ENCODE measurements around the gene PGK1.
"Not testable (repeated sequence)": the region's sequence is repeated elsewhere in the genome, so short reads cannot be mapped to it uniquely, and the experiment has no call there.

The PGK1 gene

DNA sequence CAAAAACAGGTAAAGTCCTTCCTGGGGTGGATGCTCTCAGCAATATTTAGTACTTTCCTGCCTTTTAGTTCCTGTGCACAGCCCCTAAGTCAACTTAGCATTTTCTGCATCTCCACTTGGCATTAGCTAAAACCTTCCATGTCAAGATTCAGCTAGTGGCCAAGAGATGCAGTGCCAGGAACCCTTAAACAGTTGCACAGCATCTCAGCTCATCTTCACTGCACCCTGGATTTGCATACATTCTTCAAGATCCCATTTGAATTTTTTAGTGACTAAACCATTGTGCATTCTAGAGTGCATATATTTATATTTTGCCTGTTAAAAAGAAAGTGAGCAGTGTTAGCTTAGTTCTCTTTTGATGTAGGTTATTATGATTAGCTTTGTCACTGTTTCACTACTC lies 21.7 kb downstream of the PGK1 start:
- H3K4me1 ChIP-seq (ENCODE audit: control insufficient read depth, low read depth, low read length); H3K56ac ChIP-seq (ENCODE audit: low read length); H3K4me3 ChIP-seq (ENCODE audit: low read length); H3K9ac ChIP-seq (ENCODE audit: low read length); H3K27ac ChIP-seq (ENCODE audit: low read depth, low read length); H4K5ac ChIP-seq (ENCODE audit: low read length); H3K79me1 ChIP-seq (ENCODE audit: low read length); H3K27me3 ChIP-seq (ENCODE audit: insufficient read depth, low read length, poor library complexity); DNase-seq; H3K79me2 ChIP-seq (ENCODE audit: control insufficient read depth, insufficient read depth, low read length); H2AK5ac ChIP-seq (ENCODE audit: low read length); H3K4ac ChIP-seq (ENCODE audit: low read depth, low read length); H2BK120ac ChIP-seq (ENCODE audit: low read depth, low read length); H3K4me2 ChIP-seq (ENCODE audit: low read length); H2BK5ac ChIP-seq (ENCODE audit: low read length); H3K23ac ChIP-seq (ENCODE audit: low read length); H2BK15ac ChIP-seq (replicated peaks; ENCODE audit: low read depth); H3K18ac ChIP-seq (ENCODE audit: low read length); H4K8ac ChIP-seq (ENCODE audit: low read depth, low read length); H3K36me3 ChIP-seq (ENCODE audit: control insufficient read depth, insufficient read depth, low read length): not testable (repeated sequence)

DNA sequence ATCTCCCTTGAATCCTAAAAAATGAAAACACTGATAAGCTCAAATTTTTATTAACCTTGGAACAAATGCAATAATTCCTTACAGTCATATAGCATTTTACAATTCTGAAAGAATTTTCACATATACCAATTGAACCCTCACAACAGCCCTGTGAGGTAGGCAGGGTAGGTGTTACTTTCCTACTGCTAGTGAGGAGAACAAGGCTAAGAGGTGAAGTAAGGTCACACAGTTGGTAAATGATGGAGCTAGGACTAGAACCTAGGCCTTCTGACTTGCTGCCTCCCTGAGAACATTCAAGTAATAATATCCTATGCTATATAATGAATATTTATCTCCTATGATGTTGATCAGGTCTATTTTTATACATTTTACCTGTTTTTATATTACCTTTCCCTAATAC lies 25.7 kb downstream of the PGK1 start:
- no peak overlapping the region for H3K27ac ChIP-seq (ENCODE audit: low read depth, low read length)
- no peak overlapping the region for H3K4ac ChIP-seq (ENCODE audit: low read depth, low read length)
- no peak overlapping the region for H3K4me2 ChIP-seq (ENCODE audit: low read length)

DNA sequence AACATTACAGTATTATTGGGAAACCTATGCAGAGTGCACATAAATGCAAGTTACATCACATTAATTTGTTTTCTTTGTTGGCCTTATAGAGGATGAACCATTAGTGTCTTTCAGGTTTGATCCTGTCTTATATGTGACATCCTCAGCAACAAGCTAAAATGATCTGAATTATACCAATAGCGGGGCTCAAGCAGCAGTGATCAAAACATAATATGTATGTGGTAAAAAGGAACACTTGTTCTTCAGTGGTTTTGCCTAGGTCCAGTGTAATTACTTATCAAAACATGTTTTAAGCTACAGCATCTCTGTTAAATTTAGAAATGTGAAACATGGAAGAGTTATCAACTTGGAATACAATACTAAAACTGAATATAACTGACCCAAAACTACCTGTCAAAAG lies 26.3 kb downstream of the PGK1 start:
- Histone ChIP-seq H3K4me1 (ENCODE audit: control insufficient read depth, low read depth, low read length) (no peaks in the 10 kb centered on the region), H2BK15ac (replicated peaks; ENCODE audit: low read depth) (no peak overlapping the region), H3K18ac (ENCODE audit: low read length) (no peak overlapping the region), H3K23ac (ENCODE audit: low read length) (no peak overlapping the region), H4K5ac (ENCODE audit: low read length) (no peak overlapping the region), H3K4me3 (ENCODE audit: low read length) (no peak overlapping the region), H2BK120ac (ENCODE audit: low read depth, low read length) (no peak overlapping the region), H3K4me2 (ENCODE audit: low read length) (no peak overlapping the region), H4K8ac (ENCODE audit: low read depth, low read length) (no peak overlapping the region), H3K56ac (ENCODE audit: low read length) (no peak overlapping the region), H3K79me1 (ENCODE audit: low read length) (no peaks in the 10 kb centered on the region), H3K9ac (ENCODE audit: low read length) (no peak overlapping the region), H3K4ac (ENCODE audit: low read depth, low read length) (no peak overlapping the region), H3K27me3 (ENCODE audit: insufficient read depth, low read length, poor library complexity) (no peaks in the 10 kb centered on the region), H3K79me2 (ENCODE audit: control insufficient read depth, insufficient read depth, low read length) (no peaks in the 10 kb centered on the region), H2AK5ac (ENCODE audit: low read length) (no peak overlapping the region), H3K36me3 (ENCODE audit: control insufficient read depth, insufficient read depth, low read length) (no peaks in the 10 kb centered on the region), H3K27ac (ENCODE audit: low read depth, low read length) (no peak overlapping the region), H2BK5ac (ENCODE audit: low read length) (no peak overlapping the region)
- no peak for DNase-seq
- WGBS (ENCODE audit: extremely low coverage, insufficient coverage, low lambda C conversion rate) = no CpG with 5 or more reads among the region's 1 CpG

More for the DNA sequence above, 25.7 kb downstream of the PGK1 start:
- no peak overlapping the region for H4K5ac ChIP-seq (ENCODE audit: low read length)
- no peak overlapping the region for H2BK15ac ChIP-seq (replicated peaks; ENCODE audit: low read depth)
- H3K4me1 ChIP-seq (ENCODE audit: control insufficient read depth, low read depth, low read length) = no peaks in the 10 kb centered on the region
- H3K56ac ChIP-seq (ENCODE audit: low read length) = no peak overlapping the region
- H3K9ac ChIP-seq (ENCODE audit: low read length) = no peak overlapping the region
- no peak overlapping the region for H4K8ac ChIP-seq (ENCODE audit: low read depth, low read length)
- no peak overlapping the region for H2BK120ac ChIP-seq (ENCODE audit: low read depth, low read length)
- H3K23ac ChIP-seq (ENCODE audit: low read length) = no peak overlapping the region
- no peak overlapping the region for H3K18ac ChIP-seq (ENCODE audit: low read length)
- H3K79me2 ChIP-seq (ENCODE audit: control insufficient read depth, insufficient read depth, low read length) = no peaks in the 10 kb centered on the region
- no peaks in the 10 kb centered on the region for H3K79me1 ChIP-seq (ENCODE audit: low read length)
- H3K27me3 ChIP-seq (ENCODE audit: insufficient read depth, low read length, poor library complexity) = no peaks in the 10 kb centered on the region
- no peak overlapping the region for H2BK5ac ChIP-seq (ENCODE audit: low read length)
- no peak overlapping the region for H2AK5ac ChIP-seq (ENCODE audit: low read length)
- H3K36me3 ChIP-seq (ENCODE audit: control insufficient read depth, insufficient read depth, low read length) = no peaks in the 10 kb centered on the region
- H3K4me3 ChIP-seq (ENCODE audit: low read length) = no peak overlapping the region
- DNase-seq = no peak

DNA sequence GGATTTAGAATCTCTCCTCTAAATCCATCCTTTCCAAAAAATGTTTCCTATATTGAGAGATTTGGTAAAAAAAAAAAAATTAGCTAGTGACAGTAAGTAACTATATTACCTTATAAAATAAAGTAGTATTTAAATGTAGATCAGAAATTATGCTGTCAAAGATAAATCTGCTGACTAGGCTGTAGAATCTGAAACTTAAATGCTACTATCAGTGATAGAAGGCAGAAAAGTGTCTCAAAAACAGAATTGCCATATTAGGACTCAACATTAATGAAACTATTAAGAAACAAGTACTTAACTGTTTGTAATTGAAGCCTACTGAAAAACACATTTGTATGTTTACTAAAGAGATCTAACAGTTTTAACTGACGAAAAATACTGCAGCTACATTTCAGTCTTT lies 27.1 kb downstream of the PGK1 start:
- H3K36me3 ChIP-seq (ENCODE audit: control insufficient read depth, insufficient read depth, low read length) = no peaks in the 10 kb centered on the region

DNA sequence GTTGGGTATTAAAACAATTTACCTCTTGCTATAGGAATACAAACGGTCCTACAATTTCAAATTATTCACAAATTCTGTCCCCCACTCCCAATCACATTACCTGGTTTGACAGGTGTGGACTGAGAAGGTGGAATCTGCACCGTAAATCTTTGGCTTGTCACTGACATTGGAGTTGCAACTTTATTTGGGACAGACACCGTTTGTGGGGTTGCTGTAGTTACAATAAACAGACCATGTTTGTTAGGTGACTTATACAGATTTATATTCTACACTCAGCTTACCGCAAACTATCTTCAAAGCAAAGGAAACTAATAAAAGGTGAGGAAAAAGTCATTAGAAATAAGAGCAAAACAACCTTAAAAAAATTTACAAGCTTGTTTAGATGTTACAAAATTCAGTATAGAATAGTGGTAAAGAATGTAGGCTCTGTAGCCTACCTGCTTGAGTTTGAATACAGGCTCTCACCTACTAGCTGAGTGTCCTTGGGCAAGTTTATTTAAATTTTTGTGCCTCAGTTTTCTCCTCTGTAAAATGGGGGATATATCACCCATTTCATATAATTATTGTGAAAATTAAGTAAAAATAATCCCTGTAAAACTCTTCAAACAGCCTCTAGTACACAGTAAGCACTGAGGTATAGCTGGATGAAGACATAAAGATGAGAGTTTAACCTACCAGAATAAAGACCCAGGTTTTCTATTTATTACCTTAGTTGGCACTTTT lies 29.4 kb downstream of the PGK1 start:
- no peak for DNase-seq
- Histone ChIP-seq H3K9ac (ENCODE audit: low read length) (no peak overlapping the region), H3K4me1 (ENCODE audit: control insufficient read depth, low read depth, low read length) (no peaks in the 10 kb centered on the region), H3K79me2 (ENCODE audit: control insufficient read depth, insufficient read depth, low read length) (no peaks in the 10 kb centered on the region), H4K8ac (ENCODE audit: low read depth, low read length) (no peak overlapping the region), H3K4me2 (ENCODE audit: low read length) (no peak overlapping the region), H3K27me3 (ENCODE audit: insufficient read depth, low read length, poor library complexity) (no peaks in the 10 kb centered on the region), H3K36me3 (ENCODE audit: control insufficient read depth, insufficient read depth, low read length) (no peaks in the 10 kb centered on the region), H3K23ac (ENCODE audit: low read length) (no peak overlapping the region), H2AK5ac (ENCODE audit: low read length) (no peak overlapping the region), H3K27ac (ENCODE audit: low read depth, low read length) (no peak overlapping the region), H3K4me3 (ENCODE audit: low read length) (no peak overlapping the region), H2BK120ac (ENCODE audit: low read depth, low read length) (no peak overlapping the region), H4K5ac (ENCODE audit: low read length) (no peak overlapping the region), H2BK15ac (replicated peaks; ENCODE audit: low read depth) (no peak overlapping the region), H2BK5ac (ENCODE audit: low read length) (no peak overlapping the region), H3K18ac (ENCODE audit: low read length) (no peak overlapping the region), H3K79me1 (ENCODE audit: low read length) (no peaks in the 10 kb centered on the region), H3K56ac (ENCODE audit: low read length) (no peak overlapping the region), H3K4ac (ENCODE audit: low read depth, low read length) (no peak overlapping the region)
- no CpG with 5 or more reads among the region's 4 CpGs for WGBS (ENCODE audit: extremely low coverage, insufficient coverage, low lambda C conversion rate)

More for the DNA sequence above, 27.1 kb downstream of the PGK1 start:
- no peaks in the 10 kb centered on the region for H3K27me3 ChIP-seq (ENCODE audit: insufficient read depth, low read length, poor library complexity)
- no peak overlapping the region for H3K4me3 ChIP-seq (ENCODE audit: low read length)
- H2AK5ac ChIP-seq (ENCODE audit: low read length) = no peak overlapping the region
- no peak overlapping the region for H3K4me2 ChIP-seq (ENCODE audit: low read length)
- H3K4me1 ChIP-seq (ENCODE audit: control insufficient read depth, low read depth, low read length) = no peaks in the 10 kb centered on the region
- no peaks in the 10 kb centered on the region for H3K79me2 ChIP-seq (ENCODE audit: control insufficient read depth, insufficient read depth, low read length)
- no peak overlapping the region for H3K56ac ChIP-seq (ENCODE audit: low read length)
- H2BK5ac ChIP-seq (ENCODE audit: low read length) = no peak overlapping the region
- H4K5ac ChIP-seq (ENCODE audit: low read length) = no peak overlapping the region
- no peak overlapping the region for H3K18ac ChIP-seq (ENCODE audit: low read length)
- no peak overlapping the region for H3K4ac ChIP-seq (ENCODE audit: low read depth, low read length)
- H4K8ac ChIP-seq (ENCODE audit: low read depth, low read length) = no peak overlapping the region
- no peak overlapping the region for H2BK120ac ChIP-seq (ENCODE audit: low read depth, low read length)
- no peak overlapping the region for H3K27ac ChIP-seq (ENCODE audit: low read depth, low read length)
- no peak overlapping the region for H3K9ac ChIP-seq (ENCODE audit: low read length)
- no peak overlapping the region for H2BK15ac ChIP-seq (replicated peaks; ENCODE audit: low read depth)
- no peak for DNase-seq
- no peaks in the 10 kb centered on the region for H3K79me1 ChIP-seq (ENCODE audit: low read length)
- WGBS (ENCODE audit: extremely low coverage, insufficient coverage, low lambda C conversion rate) = no CpG with 5 or more reads among the region's 1 CpG
- no peak overlapping the region for H3K23ac ChIP-seq (ENCODE audit: low read length)

All from mesendoderm (in vitro differentiated cells).